ENCODE measurements around the gene FOXI1.

DNA sequence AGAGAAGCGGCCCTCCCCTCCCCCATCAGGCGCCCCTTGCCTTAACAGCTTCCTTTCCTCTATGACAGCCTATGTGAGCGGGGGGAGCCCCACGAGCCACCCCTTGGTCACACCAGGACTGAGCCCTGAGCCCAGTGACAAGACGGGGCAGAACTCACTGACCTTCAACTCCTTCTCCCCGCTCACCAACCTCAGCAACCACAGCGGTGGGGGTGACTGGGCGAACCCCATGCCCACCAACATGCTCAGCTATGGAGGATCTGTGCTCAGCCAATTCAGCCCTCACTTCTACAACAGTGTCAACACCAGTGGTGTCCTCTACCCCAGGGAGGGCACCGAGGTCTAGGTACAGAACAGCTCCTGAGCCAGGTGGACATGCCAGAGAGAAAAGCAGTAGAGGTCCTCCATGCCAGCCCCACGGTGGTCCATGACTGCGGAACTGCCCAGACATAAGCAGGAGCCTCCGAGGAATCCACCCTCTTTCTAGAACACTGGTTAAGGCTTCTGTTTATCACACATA lies 2.6 kb downstream of the FOXI1 start:
- no peak for TF ChIP-seq POLR2AphosphoS5 (IDR thresholded peaks at IDR 0.05; ENCODE audit: low read depth, low read length)
- TF ChIP-seq SIN3A (IDR thresholded peaks at IDR 0.05; ENCODE audit: borderline replicate concordance, insufficient read depth, low read length): no peak
- TF ChIP-seq TAF1 (IDR thresholded peaks at IDR 0.05; ENCODE audit: borderline replicate concordance, insufficient read depth, low read length): no peak
- TF ChIP-seq, protein P1, sequence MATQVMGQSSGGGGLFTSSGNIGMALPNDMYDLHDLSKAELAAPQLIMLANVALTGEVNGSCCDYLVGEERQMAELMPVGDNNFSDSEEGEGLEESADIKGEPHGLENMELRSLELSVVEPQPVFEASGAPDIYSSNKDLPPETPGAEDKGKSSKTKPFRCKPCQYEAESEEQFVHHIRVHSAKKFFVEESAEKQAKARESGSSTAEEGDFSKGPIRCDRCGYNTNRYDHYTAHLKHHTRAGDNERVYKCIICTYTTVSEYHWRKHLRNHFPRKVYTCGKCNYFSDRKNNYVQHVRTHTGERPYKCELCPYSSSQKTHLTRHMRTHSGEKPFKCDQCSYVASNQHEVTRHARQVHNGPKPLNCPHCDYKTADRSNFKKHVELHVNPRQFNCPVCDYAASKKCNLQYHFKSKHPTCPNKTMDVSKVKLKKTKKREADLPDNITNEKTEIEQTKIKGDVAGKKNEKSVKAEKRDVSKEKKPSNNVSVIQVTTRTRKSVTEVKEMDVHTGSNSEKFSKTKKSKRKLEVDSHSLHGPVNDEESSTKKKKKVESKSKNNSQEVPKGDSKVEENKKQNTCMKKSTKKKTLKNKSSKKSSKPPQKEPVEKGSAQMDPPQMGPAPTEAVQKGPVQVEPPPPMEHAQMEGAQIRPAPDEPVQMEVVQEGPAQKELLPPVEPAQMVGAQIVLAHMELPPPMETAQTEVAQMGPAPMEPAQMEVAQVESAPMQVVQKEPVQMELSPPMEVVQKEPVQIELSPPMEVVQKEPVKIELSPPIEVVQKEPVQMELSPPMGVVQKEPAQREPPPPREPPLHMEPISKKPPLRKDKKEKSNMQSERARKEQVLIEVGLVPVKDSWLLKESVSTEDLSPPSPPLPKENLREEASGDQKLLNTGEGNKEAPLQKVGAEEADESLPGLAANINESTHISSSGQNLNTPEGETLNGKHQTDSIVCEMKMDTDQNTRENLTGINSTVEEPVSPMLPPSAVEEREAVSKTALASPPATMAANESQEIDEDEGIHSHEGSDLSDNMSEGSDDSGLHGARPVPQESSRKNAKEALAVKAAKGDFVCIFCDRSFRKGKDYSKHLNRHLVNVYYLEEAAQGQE (IDR thresholded peaks at IDR 0.05; ENCODE audit: insufficient read depth in 1 of 2, low read depth in 2 of 2, low read length in 2 of 2): no peak
- TF ChIP-seq FOXP2 (optimal IDR thresholded peaks at IDR 0.05; ENCODE audit: borderline replicate concordance, extremely low read depth, extremely low read length, insufficient read depth): no peak
